Activated CD8-positive, alpha-beta T cell treated with anti-CD3 and anti-CD28 coated beads for 36 hours (primary cell): ENCODE data around the gene PRKN. TPM values are rescaled to one million over a fixed set of nuclear protein-coding genes. Genes with fewer than 3 reads are reported as not detected.

Experiments used
- ATAC-seq: fragments of 200-7000 bp; cut with Tn5 transposase; one replicate; pipeline ENCODE4 v1.10.0; 2021; ENCODE audit warnings: mild to moderate bottlenecking, moderate library complexity
- CTCF ChIA-PET: fragments of 350-600 bp; sonication (Branson Sonifier 250); formaldehyde crosslinking; loops from one replicate; lab custom pipeline; 2021; ENCODE audit warnings: antibody characterized with exemption; lab: Charles Lee
- POLR2A ChIA-PET: fragments of 350-600 bp; sonication (Branson Sonifier 250); formaldehyde crosslinking; loops from one replicate; lab custom pipeline; 2021; ENCODE audit warnings: antibody characterized with exemption; lab: Charles Lee
- DNase-seq: peaks from one replicate; pipeline ENCODE4 v3.0.0-alpha.2; 2020
- H3K27ac Mint-ChIP-seq: one replicate; pipeline ENCODE4 v1.8.0; 2021; ENCODE audit warnings: mild to moderate bottlenecking, mixed read lengths
- H3K27me3 Mint-ChIP-seq: one replicate; pipeline ENCODE4 v1.8.0; 2021; ENCODE audit warnings: mixed read lengths
- H3K36me3 Mint-ChIP-seq: one replicate; pipeline ENCODE4 v1.8.0; 2021; ENCODE audit warnings: low read depth, mixed read lengths
- H3K4me1 Mint-ChIP-seq: one replicate; pipeline ENCODE4 v1.8.0; 2021; ENCODE audit warnings: low read depth, mixed read lengths
- H3K4me3 Mint-ChIP-seq: one replicate; pipeline ENCODE4 v1.8.0; 2021; ENCODE audit warnings: mild to moderate bottlenecking, moderate library complexity, mixed read lengths
- H3K9me3 Mint-ChIP-seq: one replicate; pipeline ENCODE4 v1.8.0; 2021; ENCODE audit warnings: mixed read lengths
- CTCF ChIP-seq: fragments of 200-600 bp; IDR thresholded peaks from one replicate; pipeline ENCODE4 v1.8.0; 2022; ENCODE audit warnings: antibody characterized with exemption, mild to moderate bottlenecking
- intact Hi-C: fragments of 100-400 bp; cut with micrococcal nuclease; formaldehyde crosslinking; loops from one replicate; pipeline ENCODE4 v1.10.0; 2022
- total RNA-seq, 2 experiments: library from RNA; stranded (reverse); gene quantifications; one replicate each; pipeline ENCODE4 v1.2.3, GENCODE V29; 2021

PRKN gene
- total RNA-seq, 2 experiments from 2014 or later: 1.2 to 1.4 TPM

GRCh38 chr6:162360901-162361567 is 366.5 kb downstream of the PRKN start:
- ATAC-seq (no peak), DNase-seq (no peak)
- TF ChIP-seq CTCF: no peak
- CTCF ChIA-PET: no interaction called here
- Mint-ChIP-seq H3K27ac (no peak overlapping the region), H3K4me1 (no peaks in the 10 kb centered on the region), H3K4me3 (no peak overlapping the region), H3K9me3 (peaks cover 3% of the 10 kb centered on the region), H3K27me3 (no peaks in the 10 kb centered on the region), H3K36me3 (no peaks in the 10 kb centered on the region)
- intact Hi-C loops: no loop called here
- POLR2A ChIA-PET: no interaction called here

DNA sequence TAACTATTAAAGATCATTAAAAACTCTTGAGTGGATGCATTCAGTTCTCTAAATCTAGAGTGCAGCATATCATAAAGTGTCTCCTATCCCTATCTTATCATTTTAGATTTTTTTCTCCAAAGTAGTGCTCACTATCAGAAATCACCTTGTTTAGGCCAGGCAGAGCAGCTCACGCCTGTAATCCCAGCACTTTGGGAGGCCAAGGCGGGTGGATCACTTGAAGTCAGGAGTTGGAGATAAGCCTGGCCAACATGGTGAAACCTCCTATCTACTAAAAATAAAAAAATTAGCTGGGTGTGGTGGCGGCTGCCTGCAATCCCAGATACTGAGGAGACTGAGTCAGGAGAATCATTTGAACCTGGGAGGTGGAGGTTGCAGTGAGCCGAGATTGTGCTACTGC is 368.9 kb downstream of the PRKN start:
- no peaks in the 10 kb centered on the region for H3K36me3 Mint-ChIP-seq
- ATAC-seq (no peak), DNase-seq (no peak)
- H3K9me3 Mint-ChIP-seq: peaks cover 3% of the 10 kb centered on the region
- H3K27ac Mint-ChIP-seq: no peak overlapping the region
- CTCF ChIA-PET: no interaction called here
- no peak for TF ChIP-seq CTCF
- H3K27me3 Mint-ChIP-seq: no peaks in the 10 kb centered on the region
- intact Hi-C loops: no loop called here
- POLR2A ChIA-PET: no interaction called here
- no peak overlapping the region for H3K4me3 Mint-ChIP-seq
- no peaks in the 10 kb centered on the region for H3K4me1 Mint-ChIP-seq

DNA sequence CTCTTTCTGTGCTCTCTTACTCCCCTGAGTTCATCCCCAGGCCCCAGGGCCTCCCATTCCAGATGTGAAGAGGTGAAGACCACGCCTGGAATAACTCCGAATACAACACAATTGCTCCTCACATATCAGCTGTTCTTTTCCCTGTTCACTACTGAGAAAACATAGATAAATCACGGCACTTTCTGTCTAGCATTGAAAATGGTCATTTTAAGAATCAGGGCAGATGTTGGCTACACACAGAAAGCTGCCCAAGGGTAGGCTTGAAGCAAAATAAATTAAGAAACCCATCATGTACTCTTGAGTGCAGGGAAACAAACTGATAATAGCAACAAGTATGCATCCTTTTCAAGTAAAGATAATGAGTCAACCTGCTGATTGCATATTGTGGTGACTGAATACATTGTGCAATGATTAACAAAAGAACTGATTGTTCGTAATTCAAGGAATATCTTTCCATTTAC is 382.5 kb downstream of the PRKN start:
- no peak for DNase-seq
- no peaks in the 10 kb centered on the region for H3K27me3 Mint-ChIP-seq
- POLR2A ChIA-PET: no interaction called here
- TF ChIP-seq CTCF: no peak
- H3K27ac Mint-ChIP-seq: no peak overlapping the region
- H3K4me1 Mint-ChIP-seq: no peaks in the 10 kb centered on the region
- H3K36me3 Mint-ChIP-seq: no peaks in the 10 kb centered on the region
- CTCF ChIA-PET: no interaction called here
- ATAC-seq: no peak
- H3K4me3 Mint-ChIP-seq: no peak overlapping the region
- intact Hi-C loops: no loop called here
- peaks cover 5% of the 10 kb centered on the region for H3K9me3 Mint-ChIP-seq

DNA sequence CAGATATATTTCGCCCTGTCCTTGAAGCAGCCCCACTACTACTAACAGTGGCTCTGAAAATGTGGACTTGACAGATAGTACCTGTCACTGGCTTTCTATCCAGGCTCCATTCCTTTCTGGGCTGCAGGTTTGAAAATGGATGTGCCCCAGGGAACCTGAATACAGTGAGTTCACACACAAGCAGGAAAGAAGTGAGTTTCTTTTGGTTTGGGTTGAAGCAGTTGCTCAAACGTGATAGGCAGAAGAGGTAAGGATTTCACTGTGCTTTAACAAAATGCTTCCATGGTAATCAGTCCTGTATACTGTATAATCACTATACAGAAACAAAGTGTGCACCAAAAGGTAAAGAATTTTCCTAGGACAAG is 382.9 kb downstream of the PRKN start:
- Mint-ChIP-seq H3K4me1 (no peaks in the 10 kb centered on the region), H3K36me3 (no peaks in the 10 kb centered on the region), H3K27me3 (no peaks in the 10 kb centered on the region), H3K4me3 (no peak overlapping the region), H3K27ac (no peak overlapping the region), H3K9me3 (peaks cover 5% of the 10 kb centered on the region)
- CTCF ChIA-PET: no interaction called here
- POLR2A ChIA-PET: no interaction called here
- ATAC-seq (no peak), DNase-seq (no peak)
- intact Hi-C loops: no loop called here
- no peak for TF ChIP-seq CTCF

DNA sequence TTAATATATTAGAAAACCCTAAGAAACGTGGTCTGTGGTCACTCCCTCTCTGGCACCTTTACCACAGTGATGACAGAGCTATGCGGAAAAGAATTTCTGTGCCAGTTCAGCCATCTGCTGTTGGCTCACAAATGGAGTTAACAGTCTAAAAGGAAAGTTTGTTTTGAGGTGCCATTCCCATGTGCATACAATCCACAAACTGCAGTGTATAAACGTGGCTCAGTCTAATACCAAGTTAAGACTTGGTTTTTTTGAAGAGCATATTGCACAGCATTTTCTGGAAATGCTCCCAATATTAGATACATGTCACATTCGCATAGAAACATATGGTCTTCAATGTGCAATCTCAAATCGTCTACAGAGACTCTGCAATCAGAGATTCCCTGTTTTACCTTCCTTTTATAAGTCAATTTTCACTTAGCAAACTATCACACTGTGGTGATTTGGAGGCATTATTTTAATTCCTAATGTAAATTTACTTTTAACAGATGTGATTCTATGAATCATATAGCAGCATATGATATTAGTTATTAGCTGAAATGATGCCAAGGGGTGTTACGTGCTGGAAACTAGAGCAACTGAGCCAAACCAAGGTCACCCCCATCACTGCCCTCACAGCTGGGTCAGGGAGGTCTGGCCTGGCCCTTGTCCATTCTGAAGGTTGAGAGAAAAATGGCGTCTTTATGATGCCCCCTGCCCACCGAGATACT is 383.5 kb downstream of the PRKN start:
- TF ChIP-seq CTCF: no peak
- CTCF ChIA-PET: interaction anchor here (1.2 kb wide), 1 partner anchor 9 kb away, joined by 3 read pairs; no protein-coding TSS in a partner anchor
- POLR2A ChIA-PET: no interaction called here
- Mint-ChIP-seq H3K27me3 (no peaks in the 10 kb centered on the region), H3K27ac (no peak overlapping the region), H3K4me1 (no peaks in the 10 kb centered on the region), H3K4me3 (no peak overlapping the region), H3K9me3 (peaks cover 5% of the 10 kb centered on the region), H3K36me3 (no peaks in the 10 kb centered on the region)
- ATAC-seq (no peak), DNase-seq (no peak)
- intact Hi-C loops: no loop called here
